Measurements from ENCODE around the gene XPO1.
"Not testable (repeated sequence)": the region's sequence is repeated elsewhere in the genome, so short reads cannot be mapped to it uniquely, and the experiment has no call there.

Gene XPO1

GRCh38 chr2:61465045-61465444, 73.1 kb downstream of the XPO1 start:
- no peak for DNase-seq (ENCODE audit: low read depth)
- TF ChIP-seq CTCF (conservative IDR thresholded peaks at IDR 0.05; ENCODE audit: control insufficient read depth, insufficient read depth, low read depth, low read length): no peak
- H3K4me3 ChIP-seq (ENCODE audit: control insufficient read depth, low read depth, low read length): no peak overlapping the region

- TF ChIP-seq CTCF (conservative IDR thresholded peaks at IDR 0.05; ENCODE audit: control insufficient read depth, insufficient read depth, low read depth, low read length): no peak
- DNase-seq (ENCODE audit: low read depth): no peak
- H3K4me3 ChIP-seq (ENCODE audit: control insufficient read depth, low read depth, low read length): no peak overlapping the region
These were observed 74.2 kb downstream of the XPO1 start for GRCh38 chr2:61463769-61464475.

GRCh38 chr2:61461404-61461803, 76.8 kb downstream of the XPO1 start:
- no peak overlapping the region for H3K4me3 ChIP-seq (ENCODE audit: control insufficient read depth, low read depth, low read length)
- no peak for TF ChIP-seq CTCF (conservative IDR thresholded peaks at IDR 0.05; ENCODE audit: control insufficient read depth, insufficient read depth, low read depth, low read length)
- no peak for DNase-seq (ENCODE audit: low read depth)

- no peak for TF ChIP-seq CTCF (conservative IDR thresholded peaks at IDR 0.05; ENCODE audit: control insufficient read depth, insufficient read depth, low read depth, low read length)
- DNase-seq (ENCODE audit: low read depth): peak; percentile 78
- H3K4me3 ChIP-seq (ENCODE audit: control insufficient read depth, low read depth, low read length): no peak overlapping the region
These were observed 78.0 kb downstream of the XPO1 start for GRCh38 chr2:61460163-61460562.

GRCh38 chr2:61456746-61457420, 81.3 kb downstream of the XPO1 start:
- no peak overlapping the region for H3K4me3 ChIP-seq (ENCODE audit: control insufficient read depth, low read depth, low read length)
- no peak for DNase-seq (ENCODE audit: low read depth)
- TF ChIP-seq CTCF (conservative IDR thresholded peaks at IDR 0.05; ENCODE audit: control insufficient read depth, insufficient read depth, low read depth, low read length): no peak

GRCh38 chr2:61456070-61456745, 81.9 kb downstream of the XPO1 start:
- DNase-seq (ENCODE audit: low read depth): peak; percentile 6
- no peak for TF ChIP-seq CTCF (conservative IDR thresholded peaks at IDR 0.05; ENCODE audit: control insufficient read depth, insufficient read depth, low read depth, low read length)
- no peak overlapping the region for H3K4me3 ChIP-seq (ENCODE audit: control insufficient read depth, low read depth, low read length)

- H3K4me3 ChIP-seq (ENCODE audit: control insufficient read depth, low read depth, low read length); DNase-seq (ENCODE audit: low read depth): not testable (repeated sequence)
These were observed 83.2 kb downstream of the XPO1 start for GRCh38 chr2:61454972-61455371.

Measured in fibroblast of mammary gland (primary cell).